ENCODE data around the gene TBL3.
A peak's percentile ranks its signal among the peaks of the same experiment; 100 is the strongest.

TBL3 gene

GRCh38 chr16:2023092-2024031 is 51.5 kb downstream of the TBL3 start:
- peak; percentile 95 for DNase-seq

- no peak for DNase-seq
Measured at GRCh38 chr16:2024032-2024420, 52.2 kb downstream of the TBL3 start.

- DNase-seq: no peak
Measured at GRCh38 chr16:2025251-2025650, 53.4 kb downstream of the TBL3 start.

GRCh38 chr16:2025878-2026460 is 54.1 kb downstream of the TBL3 start:
- DNase-seq: no peak

GRCh38 chr16:2026461-2027023 is 54.7 kb downstream of the TBL3 start, which contains the start of gene NHERF2:
Gene NHERF2 (plus strand): TSS chr16:2026902. CDS start chr16:2027006, 104 bp downstream.
- DNase-seq: peak; percentile 37

- no peak for DNase-seq
Measured at GRCh38 chr16:2027024-2028010, 55.5 kb downstream of the TBL3 start.

- no peak for DNase-seq
Measured at GRCh38 chr16:2028146-2028545, 56.3 kb downstream of the TBL3 start.

GRCh38 chr16:2028620-2029220 is 56.9 kb downstream of the TBL3 start:
- DNase-seq: no peak

GRCh38 chr16:2029350-2029749 is 57.5 kb downstream of the TBL3 start:
- no peak for DNase-seq

- DNase-seq: no peak
Measured at GRCh38 chr16:2030036-2030435, 58.2 kb downstream of the TBL3 start.

- no peak for DNase-seq
Measured at GRCh38 chr16:2031081-2031577, 59.3 kb downstream of the TBL3 start.

Data from stimulated activated CD4-positive, alpha-beta T cell treated with anti-CD3 and anti-CD28 coated beads, Interleukin-15, amount 100 ng/mL, for 24 hours (primary cell).